Nephron progenitor cell (in vitro differentiated cells): ENCODE results near the gene POLN.

Experiments used
- DNase-seq: peaks from one replicate; pipeline ENCODE4 v3.0.0; 2021
- H3K27ac Mint-ChIP-seq: 2 replicates; pipeline ENCODE4 v1.8.0; 2021; ENCODE audit warnings: mild to moderate bottlenecking, moderate library complexity, mixed read lengths
- H3K27me3 Mint-ChIP-seq: 2 replicates; pipeline ENCODE4 v1.8.0; 2021; ENCODE audit warnings: mild to moderate bottlenecking, low read depth, mixed read lengths; ENCODE audit not compliant: poor library complexity
- H3K36me3 Mint-ChIP-seq: 2 replicates; pipeline ENCODE4 v1.8.0; 2021; ENCODE audit warnings: low read depth, mixed read lengths
- H3K4me1 Mint-ChIP-seq: 2 replicates; pipeline ENCODE4 v1.8.0; 2021; ENCODE audit warnings: mixed read lengths
- H3K4me3 Mint-ChIP-seq: 2 replicates; pipeline ENCODE4 v1.8.0; 2021; ENCODE audit warnings: mild to moderate bottlenecking, moderate library complexity, mixed read lengths
- H3K9me3 Mint-ChIP-seq: 2 replicates; pipeline ENCODE4 v1.8.0; 2021; ENCODE audit warnings: mild to moderate bottlenecking, moderate library complexity, mixed read lengths
- TF ChIP-seq, protein P1 (sequence below): fragments of 200-600 bp; sonication (generic); IDR thresholded peaks from 2 replicates; pipeline ENCODE4 v1.5.0; 2021; ENCODE audit warnings: antibody characterized with exemption

POLN gene

DNA sequence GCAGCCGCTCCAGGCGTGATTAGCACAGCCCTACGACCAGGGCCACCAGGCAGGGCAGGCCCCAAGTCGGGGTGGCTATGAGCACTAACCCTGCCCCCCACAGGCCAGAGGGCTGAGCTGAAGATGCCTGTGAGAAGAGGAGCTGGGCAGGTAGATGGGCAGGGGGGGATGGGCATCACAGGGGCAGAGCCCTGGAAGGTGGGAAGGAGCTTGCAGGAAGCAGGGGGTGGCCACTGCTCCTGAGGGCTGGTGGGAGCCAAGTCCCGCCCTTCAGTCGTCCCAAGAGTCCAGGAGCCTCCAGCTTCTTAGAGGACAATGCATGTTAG is 27.2 kb upstream of the POLN start:
- TF ChIP-seq, protein P1, sequence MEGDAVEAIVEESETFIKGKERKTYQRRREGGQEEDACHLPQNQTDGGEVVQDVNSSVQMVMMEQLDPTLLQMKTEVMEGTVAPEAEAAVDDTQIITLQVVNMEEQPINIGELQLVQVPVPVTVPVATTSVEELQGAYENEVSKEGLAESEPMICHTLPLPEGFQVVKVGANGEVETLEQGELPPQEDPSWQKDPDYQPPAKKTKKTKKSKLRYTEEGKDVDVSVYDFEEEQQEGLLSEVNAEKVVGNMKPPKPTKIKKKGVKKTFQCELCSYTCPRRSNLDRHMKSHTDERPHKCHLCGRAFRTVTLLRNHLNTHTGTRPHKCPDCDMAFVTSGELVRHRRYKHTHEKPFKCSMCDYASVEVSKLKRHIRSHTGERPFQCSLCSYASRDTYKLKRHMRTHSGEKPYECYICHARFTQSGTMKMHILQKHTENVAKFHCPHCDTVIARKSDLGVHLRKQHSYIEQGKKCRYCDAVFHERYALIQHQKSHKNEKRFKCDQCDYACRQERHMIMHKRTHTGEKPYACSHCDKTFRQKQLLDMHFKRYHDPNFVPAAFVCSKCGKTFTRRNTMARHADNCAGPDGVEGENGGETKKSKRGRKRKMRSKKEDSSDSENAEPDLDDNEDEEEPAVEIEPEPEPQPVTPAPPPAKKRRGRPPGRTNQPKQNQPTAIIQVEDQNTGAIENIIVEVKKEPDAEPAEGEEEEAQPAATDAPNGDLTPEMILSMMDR: no peak
- peaks cover 39% of the 10 kb centered on the region for H3K4me1 Mint-ChIP-seq
- no peak overlapping the region for H3K4me3 Mint-ChIP-seq
- no peaks in the 10 kb centered on the region for H3K36me3 Mint-ChIP-seq
- no peak overlapping the region for H3K27ac Mint-ChIP-seq
- DNase-seq: no peak
- no peaks in the 10 kb centered on the region for H3K9me3 Mint-ChIP-seq
- peaks cover 4% of the 10 kb centered on the region for H3K27me3 Mint-ChIP-seq

DNA sequence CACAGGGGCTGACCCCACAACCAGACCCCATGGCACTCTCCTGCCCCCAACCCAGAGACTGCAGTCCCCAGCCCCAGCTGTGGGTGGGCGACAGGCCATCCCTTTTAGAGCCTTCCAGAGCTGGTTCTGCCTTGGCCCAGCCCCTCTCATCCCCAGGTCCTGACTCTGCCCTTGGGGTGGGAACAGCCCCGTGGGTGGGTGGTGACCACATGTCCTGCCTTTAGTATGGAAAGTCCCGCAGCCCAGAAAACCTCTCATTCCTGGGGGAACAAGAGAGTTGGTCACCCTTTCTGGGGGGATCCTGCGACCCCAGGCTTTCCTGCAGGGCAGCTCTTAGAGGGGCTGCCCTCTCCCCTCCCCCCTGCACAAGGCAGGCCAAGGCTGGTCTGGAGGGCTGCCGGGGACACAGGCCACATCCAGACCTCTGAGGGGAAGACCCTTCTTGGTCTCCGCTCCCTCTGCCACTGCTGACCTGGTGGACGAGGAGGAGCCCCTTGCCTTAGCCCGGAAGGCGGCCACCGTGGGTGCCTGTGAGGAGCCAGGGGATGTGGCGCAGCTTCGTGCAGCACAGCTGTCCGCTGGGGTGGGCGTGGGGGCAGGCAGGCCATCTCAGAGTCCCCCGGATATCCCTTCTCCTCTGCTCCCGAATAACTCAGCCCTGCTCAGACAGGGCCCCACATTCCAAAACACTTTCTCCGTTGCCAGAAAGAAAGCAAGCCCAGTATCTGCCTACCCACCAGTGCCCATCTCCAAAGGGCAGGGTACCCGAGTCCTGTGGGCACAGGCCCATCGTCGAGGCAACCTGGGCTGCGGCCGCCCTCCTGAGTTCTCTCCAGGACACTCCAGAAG is 26.7 kb upstream of the POLN start:
- peaks cover 4% of the 10 kb centered on the region for H3K27me3 Mint-ChIP-seq
- H3K27ac Mint-ChIP-seq: no peak overlapping the region
- H3K36me3 Mint-ChIP-seq: no peaks in the 10 kb centered on the region
- H3K4me3 Mint-ChIP-seq: no peak overlapping the region
- H3K9me3 Mint-ChIP-seq: no peaks in the 10 kb centered on the region
- TF ChIP-seq, protein P1: no peak
- no peak for DNase-seq
- peaks cover 35% of the 10 kb centered on the region for H3K4me1 Mint-ChIP-seq

DNA sequence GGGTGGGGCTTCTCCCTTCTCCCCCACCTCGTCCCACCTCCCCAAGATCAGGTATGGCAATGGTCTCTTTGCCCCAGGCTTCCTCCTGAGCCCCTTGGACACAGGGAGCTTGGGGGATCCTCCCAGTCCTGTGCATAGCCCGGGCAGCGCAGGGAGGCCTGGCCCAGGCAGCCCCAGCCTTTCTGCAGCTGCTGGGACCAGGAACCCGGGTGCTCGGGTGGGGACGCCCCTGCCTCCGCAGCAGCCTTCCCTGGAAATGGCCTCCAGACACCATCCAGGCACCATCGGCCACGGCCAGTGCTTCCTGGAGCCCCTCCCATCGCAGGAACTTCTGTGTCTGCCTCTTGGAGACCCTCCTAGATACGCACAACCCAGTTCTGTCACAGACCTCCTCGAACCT is 25.9 kb upstream of the POLN start:
- no peaks in the 10 kb centered on the region for H3K36me3 Mint-ChIP-seq
- DNase-seq: no peak
- H3K9me3 Mint-ChIP-seq: no peaks in the 10 kb centered on the region
- TF ChIP-seq, protein P1: no peak
- peaks cover 4% of the 10 kb centered on the region for H3K27me3 Mint-ChIP-seq
- peaks cover 33% of the 10 kb centered on the region for H3K4me1 Mint-ChIP-seq
- H3K27ac Mint-ChIP-seq: no peak overlapping the region
- H3K4me3 Mint-ChIP-seq: no peak overlapping the region

DNA sequence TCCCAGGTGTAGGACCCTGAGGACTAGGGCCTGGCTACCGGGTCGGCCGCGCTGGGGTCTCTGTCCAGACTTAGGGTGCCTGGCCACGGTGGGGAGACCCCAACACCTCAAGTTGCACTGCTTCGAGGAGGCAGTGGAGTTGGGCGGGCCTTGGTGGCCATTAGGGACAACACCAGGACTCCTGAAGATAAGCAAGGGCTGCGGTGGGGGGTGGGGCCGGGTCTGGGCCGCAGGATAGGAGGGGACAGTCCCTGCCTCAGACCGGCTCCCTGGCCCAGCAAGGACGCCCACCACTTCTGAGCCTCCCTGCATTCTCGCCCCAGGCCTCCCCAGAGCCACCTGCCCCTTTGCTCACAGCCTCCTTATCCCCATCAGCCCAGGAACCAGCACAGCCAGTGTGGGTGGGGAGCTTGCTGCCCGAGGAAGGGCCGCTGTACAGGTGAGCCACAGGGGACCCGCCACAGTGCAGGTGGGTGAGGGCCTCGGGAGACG is 25.4 kb upstream of the POLN start:
- H3K4me3 Mint-ChIP-seq: no peak overlapping the region
- no peaks in the 10 kb centered on the region for H3K9me3 Mint-ChIP-seq
- TF ChIP-seq, protein P1: no peak
- no peaks in the 10 kb centered on the region for H3K36me3 Mint-ChIP-seq
- peaks cover 30% of the 10 kb centered on the region for H3K4me1 Mint-ChIP-seq
- DNase-seq: no peak
- H3K27ac Mint-ChIP-seq: no peak overlapping the region
- H3K27me3 Mint-ChIP-seq: peaks cover 4% of the 10 kb centered on the region

DNA sequence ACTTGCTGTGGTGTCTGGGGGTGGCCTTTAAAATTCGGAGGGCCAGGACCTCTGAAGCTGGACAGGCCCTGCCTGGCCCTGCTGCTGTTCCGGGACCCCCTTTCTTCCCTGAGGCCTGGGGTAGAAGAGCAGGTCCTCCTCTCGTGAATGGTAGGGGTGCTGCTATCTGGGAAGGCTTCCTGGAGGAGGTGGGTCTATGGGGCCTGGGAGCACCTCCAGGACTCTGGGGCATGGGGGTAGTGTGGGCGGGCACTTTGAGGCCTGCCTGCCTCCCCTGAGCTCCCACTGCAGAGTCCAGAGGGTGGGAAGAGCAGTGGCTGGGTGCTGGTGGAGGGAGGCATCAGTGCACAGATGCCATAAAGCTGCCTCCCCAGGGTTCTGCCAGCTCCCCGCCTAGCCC is 24.9 kb upstream of the POLN start:
- no peak for DNase-seq
- Mint-ChIP-seq H3K36me3 (no peaks in the 10 kb centered on the region), H3K4me3 (no peak overlapping the region), H3K4me1 (peaks cover 28% of the 10 kb centered on the region), H3K9me3 (no peaks in the 10 kb centered on the region), H3K27ac (no peak overlapping the region), H3K27me3 (peaks cover 4% of the 10 kb centered on the region)
- TF ChIP-seq, protein P1: no peak

DNA sequence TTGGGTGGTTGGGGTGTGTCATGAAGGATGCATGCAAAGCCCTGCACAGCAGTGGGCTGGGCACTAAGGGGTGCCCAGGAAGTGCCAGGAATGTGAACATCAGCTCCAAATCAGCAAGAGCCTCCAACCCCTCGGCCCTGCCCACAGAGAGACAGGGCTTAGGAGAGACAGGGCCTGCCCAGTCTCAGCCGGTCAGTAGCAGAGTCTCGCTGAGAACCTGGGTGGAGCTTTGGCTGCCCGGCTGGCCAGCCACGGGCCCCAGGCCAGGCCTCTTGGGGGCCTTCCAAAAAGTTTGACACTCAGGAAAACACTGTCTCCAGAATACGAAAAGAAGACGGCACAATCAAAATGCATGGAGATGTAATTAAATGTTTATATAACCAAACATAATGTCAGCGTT is 24.3 kb upstream of the POLN start:
- DNase-seq: no peak
- Mint-ChIP-seq H3K4me3 (no peak overlapping the region), H3K27me3 (peaks cover 4% of the 10 kb centered on the region), H3K9me3 (no peaks in the 10 kb centered on the region), H3K27ac (peak overlapping the region; percentile 90), H3K36me3 (no peaks in the 10 kb centered on the region), H3K4me1 (peaks cover 28% of the 10 kb centered on the region)
- TF ChIP-seq, protein P1: no peak
